ENCODE results near the gene ZDHHC18.
"Not testable (repeated sequence)": the region's sequence is repeated elsewhere in the genome, so short reads cannot be mapped to it uniquely, and the experiment has no call there.

Gene ZDHHC18

DNA sequence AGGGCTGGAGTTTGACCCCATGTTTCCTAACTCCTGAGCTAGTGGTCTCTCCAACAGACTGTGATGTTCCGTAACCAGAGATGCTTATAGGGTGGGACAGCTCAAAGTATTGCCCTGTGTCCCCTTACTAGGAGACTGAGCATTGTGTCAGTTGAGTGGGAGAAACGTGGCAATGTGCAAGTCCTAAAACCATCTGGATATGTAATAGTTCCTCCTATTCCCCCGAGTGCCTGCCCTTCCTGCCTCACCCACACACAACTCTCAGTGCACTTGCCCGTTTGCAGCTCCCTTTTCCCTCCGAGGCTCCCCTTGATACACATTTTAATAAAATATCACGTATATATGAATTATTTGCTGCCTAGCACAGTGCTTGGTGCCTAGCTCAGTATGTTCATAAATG lies 35.3 kb upstream of the ZDHHC18 start:
- DNase-seq (ENCODE audit: low read depth in 2 of 2, low spot score in 1 of 2): no peak

DNA sequence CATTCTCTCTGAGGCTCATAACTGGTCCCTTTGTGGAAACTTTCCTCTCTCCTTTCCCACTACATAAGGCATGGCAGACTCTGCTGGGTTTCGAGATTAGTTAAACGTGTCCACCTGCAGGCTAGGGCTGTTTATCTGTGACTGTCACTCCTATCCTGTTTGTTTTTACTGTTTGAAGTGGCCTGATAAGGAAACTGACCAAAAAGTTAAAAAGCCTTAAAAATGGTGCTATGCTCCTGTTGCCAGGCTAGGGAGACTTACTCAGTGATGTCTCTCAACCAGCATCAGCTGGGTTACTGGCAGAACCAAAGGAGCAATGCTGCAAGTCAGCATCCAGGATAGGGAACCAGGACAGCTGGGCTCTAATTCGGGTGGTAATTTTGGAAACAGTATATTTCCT lies 34.9 kb upstream of the ZDHHC18 start:
- DNase-seq (ENCODE audit: low read depth in 2 of 2, low spot score in 1 of 2): no peak

DNA sequence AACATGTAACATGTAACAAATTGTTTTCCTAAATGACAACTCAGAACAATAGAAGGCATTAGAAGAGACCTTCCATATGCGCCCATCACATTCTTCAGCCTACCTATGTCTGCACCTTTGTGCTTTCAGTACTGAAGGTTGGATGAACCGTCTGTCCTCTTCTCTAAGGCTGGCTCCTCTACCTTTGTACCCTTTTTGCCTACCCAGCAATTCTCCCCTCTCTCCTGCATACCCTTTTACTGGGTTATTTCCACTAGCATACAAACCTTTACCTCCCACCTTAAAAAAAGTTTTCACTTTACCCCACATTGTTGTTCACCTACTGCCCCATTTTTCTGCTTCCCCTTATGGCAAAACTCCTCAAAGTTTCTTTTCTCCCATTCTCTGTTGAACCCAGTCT lies 33.6 kb upstream of the ZDHHC18 start:
- DNase-seq (ENCODE audit: low read depth in 2 of 2, low spot score in 1 of 2): no peak

DNA sequence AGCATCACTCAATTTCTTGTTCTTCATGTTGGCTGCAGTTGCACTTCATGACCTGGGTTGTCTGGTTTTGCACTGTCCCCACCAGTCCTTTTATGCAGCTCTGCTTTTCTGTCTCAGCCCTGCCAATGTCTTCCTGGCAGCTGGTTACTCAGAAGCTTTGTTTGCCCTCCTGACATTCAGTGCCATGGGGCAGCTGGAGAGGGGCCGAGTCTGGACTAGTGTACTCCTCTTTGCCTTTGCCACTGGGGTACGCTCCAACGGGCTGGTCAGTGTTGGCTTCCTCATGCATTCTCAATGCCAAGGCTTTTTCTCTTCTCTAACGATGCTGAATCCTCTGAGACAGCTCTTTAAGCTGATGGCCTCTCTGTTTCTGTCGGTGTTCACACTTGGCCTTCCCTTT lies 32.1 kb upstream of the ZDHHC18 start:
- DNase-seq (ENCODE audit: low read depth in 2 of 2, low spot score in 1 of 2): no peak

DNA sequence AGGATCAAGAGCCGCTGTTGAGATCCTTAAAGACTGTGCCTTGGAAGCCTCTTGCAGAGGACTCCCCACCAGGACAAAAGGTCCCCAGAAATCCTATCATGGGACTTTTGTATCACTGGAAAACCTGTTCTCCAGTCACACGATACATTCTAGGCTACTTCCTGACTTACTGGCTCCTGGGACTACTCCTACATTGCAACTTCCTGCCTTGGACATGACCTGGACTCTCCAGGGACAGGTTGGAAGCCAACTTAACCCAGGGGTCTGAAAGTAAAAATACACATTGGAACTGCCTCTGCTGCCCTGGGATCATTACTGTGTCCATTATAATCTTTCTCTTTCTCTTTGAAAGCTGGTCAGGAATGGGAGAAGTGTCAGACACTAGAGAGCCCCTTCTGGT lies 28.9 kb upstream of the ZDHHC18 start:
- DNase-seq (ENCODE audit: low read depth in 2 of 2, low spot score in 1 of 2): no peak

DNA sequence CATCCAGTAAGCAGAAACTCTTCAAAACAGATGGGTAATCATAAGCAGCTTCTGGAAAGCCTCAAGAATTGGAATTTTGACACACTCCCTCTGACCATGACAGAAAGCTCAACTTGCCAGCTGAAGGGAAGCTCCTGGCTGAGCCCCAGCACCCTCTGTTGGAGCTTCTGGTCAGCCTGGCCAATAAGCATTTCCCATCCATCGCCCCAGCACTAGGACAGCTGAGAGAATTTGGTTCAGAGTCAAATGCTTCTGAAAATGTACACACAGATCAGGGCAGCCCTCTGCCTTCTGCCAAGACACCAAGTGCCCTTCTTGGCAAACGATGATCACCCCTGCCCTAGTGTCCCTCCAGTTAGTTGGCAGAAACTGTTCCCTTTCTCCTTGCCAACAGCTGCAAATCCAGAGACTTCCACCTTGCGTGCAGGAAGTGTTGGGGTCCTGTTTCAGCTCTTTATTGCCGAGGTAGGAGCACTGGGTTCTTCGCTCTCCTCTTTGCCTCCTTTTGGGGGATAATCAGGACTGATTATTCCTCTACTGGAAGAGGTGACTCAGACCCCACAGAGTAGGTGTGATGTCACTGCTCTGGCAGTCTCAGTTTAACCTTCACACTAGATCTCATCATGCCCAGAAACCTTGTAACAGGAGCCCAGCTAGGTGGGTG lies 26.9 kb upstream of the ZDHHC18 start:
- no peak for DNase-seq (ENCODE audit: low read depth in 2 of 2, low spot score in 1 of 2)

DNA sequence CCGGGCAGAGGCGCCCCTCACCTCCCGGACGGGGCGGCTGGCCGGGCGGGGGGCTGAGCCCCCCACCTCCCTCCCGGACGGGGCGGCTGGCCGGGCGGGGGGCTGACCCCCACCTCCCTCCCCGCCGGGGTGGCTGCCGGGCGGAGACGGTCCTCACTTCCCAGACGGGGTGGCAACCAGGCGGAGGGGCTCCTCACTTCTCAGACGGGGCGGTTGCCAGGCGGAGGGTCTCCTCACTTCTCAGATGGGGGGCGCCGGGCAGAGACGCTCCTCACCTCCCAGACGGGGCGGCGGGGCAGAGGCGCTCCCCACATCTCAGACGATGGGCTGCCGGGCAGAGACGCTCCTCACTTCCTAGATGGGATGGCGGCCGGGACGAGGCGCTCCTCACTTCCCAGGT lies 22.6 kb upstream of the ZDHHC18 start:
- DNase-seq (ENCODE audit: low read depth in 2 of 2, low spot score in 1 of 2): not testable (repeated sequence)

DNA sequence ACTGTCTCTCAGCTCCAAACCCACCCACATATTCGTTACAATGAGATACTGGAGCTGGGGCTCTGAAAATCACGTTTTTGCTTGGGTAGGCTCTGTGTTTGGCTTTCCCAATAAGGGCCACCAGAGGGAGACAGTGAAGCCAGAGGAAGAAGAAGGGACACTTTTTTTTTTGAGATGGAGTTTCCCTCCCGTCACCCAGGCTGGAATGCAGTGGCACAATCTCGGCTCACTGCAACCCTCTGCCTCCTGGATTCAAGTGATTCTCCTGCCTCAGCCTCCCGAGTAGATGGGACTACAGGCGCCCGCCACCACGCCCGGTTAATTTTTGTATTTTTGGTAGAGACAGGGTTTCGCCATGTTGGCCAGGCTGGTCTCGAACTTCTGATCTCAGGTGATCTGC lies 16.4 kb upstream of the ZDHHC18 start:
- peak in 1 of 2 donors; percentile 50 for DNase-seq (ENCODE audit: low read depth in 2 of 2, low spot score in 1 of 2)

DNA sequence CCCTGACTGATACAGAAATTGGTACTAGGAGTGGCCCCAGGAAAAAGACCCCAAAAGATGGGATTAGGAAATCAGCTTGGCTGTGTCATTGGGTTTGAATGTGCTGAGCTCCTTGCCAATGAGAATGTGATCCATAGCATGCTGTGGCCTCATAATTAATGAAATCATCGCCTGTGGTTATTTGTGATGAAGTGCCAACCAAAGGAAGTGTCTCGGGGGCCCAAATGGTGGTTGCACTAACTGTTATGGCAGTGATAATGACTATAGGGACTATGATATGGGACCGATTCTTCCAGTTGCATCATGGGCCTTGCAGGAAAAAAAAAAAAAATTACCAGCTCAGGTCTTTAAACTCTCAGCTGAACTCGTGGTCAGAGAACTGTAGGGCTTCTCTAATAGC lies 15.4 kb upstream of the ZDHHC18 start:
- DNase-seq (ENCODE audit: low read depth in 2 of 2, low spot score in 1 of 2): no peak

DNA sequence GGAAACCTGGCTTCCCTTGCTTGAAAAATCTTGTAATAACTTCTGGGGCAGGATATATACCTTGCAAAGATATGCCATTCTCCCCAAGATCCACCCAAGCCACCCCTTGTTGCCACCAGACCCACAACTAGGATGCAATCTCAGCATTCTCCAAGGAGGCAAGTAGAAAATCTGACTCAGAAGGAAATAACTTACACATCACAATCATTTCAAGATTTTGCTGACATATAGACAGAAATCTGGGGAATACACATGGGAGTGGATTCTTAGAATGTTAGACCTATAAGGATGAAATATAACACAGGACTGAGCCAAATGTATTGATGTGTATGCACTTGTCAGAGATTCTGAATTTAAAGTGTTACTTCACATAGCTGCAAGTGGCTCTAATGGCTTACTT lies 14.8 kb upstream of the ZDHHC18 start:
- no peak for DNase-seq (ENCODE audit: low read depth in 2 of 2, low spot score in 1 of 2)

DNA sequence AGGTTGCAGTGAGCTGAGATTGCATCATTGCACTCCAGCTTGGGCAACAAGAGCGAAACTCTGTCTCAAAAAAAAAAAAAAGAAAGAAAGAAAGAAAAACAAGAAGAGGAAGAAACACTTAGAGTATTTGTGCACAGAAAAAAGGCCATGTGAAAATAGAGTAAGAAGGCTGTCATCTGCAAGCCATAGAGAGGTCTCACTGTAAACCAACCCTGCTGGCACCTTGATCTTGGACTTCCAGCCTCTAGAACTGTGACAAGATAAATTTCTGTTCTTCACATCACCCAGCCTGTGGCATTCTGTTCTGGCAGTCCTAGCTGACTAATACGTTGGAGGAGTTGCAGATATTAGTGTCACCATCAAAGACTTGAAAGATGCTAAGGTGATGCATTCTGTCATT lies 12.1 kb upstream of the ZDHHC18 start:
- no peak for DNase-seq (ENCODE audit: low read depth in 2 of 2, low spot score in 1 of 2)

DNA sequence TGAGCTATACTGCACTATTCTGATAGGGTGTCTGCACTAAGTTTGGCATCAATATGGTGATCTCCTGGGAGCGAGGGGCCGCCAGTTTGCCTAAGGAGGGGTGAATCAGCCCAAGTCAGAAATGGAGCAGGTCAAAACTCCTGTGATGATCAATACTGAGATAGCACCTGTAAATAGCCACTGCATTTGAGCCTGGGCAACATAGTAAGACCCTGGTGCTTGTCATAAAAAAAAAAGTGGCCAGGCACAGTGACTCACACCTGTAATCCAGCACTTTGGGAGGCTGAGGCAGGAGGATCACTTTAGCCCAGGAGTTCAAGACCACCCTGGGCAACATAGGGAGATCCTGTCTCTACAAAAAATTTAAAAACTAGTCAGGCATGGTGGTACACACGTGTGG lies 11.6 kb upstream of the ZDHHC18 start:
- no peak for DNase-seq (ENCODE audit: low read depth in 2 of 2, low spot score in 1 of 2)

DNA sequence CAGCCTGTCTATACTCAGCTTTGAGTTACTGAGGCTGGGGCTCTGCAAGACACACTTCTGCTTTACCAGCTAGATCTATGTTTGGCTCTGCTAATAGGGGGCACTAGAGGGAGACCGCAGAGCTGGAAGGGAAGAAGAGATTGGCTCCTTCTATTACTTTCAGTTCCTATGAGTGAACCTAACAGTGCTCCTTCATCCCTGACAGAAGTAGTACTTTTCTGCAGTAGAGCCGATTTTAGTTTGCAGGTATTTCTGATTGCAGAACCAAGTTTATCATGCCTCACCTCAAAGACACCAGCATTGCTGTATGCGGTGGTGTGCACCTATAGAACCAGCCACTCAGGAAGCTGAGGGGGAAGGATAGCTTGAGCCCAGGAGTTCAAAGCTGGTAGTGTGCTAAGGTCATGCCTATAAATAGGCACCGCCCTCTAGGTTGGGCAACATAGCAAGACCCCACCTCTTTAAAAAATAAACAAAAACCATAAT lies 5.7 kb upstream of the ZDHHC18 start:
- no peak for DNase-seq (ENCODE audit: low read depth in 2 of 2, low spot score in 1 of 2)

DNA sequence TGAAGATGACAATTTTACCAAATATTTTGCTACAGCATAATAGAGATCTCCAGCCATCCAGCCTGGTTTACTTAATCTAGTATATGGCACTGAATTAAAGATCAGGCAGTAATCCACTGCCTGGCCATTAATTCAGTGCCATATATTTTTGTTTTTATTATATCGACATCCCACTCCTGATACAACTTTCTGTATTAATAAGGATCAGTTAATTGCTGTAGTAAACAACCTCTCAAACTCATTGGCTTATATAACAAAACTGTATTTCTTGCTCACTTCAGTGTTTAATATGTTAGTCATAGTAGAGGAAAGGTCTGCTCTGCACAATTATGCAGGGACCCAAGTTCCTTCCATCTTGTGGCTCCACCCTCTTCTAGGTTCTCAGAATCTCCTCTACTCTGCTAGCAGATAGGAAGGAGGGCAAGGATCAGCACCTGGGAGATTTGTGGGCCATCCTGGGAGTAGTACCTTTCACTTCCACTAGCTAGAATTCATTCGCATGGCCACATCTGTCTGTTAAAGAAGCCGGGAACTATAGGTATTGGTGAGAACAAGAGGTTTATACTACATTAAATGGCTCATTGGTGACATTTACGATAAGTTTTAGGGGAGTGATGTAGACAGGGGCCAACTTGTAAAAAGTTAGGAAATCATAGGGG lies 3.6 kb upstream of the ZDHHC18 start:
- no peak for DNase-seq (ENCODE audit: low read depth in 2 of 2, low spot score in 1 of 2)

DNA sequence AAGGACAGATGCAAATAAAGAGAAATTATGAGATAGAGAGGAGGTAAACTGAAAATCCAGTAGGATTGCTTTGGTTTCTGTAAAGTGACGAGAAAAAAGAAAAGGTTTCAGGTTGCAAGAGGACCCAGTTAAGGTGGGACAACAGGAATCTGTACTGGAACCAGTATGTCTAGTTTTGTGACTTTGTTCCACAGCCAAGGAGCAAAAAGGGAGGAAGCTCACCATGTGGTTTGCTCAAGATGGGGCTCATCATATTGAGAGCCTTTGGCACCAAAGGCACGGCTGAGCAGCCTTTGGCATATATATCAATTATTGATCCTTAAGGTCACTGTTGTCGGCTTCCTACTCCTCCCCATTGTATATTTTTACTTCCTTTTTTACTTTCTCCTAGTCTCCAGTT lies 1.8 kb upstream of the ZDHHC18 start:
- no peak for DNase-seq (ENCODE audit: low read depth in 2 of 2, low spot score in 1 of 2)

DNA sequence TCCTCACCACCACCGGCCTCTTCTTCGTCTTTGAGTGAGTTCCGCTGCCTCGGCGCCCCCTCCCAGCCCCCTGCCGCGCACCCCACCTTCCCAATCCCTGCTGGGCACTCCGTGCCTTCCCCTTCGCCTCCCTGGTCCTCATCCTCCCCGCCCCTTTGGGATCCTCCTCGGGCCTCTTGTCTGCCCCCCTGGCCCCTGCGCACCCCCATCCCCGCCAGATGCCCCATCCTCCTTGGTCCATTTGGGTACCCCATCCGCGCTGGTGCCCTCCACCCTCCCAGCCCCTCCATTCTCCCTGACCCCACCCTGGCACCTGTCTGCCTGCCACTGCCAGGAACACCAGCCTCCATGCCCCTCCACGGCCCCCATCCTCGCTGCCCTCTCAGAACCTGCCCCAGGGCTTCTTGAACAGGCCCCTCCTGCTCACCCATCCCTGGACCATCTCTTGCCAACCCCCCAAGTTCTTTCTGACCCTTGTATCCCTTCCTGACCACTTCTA lies 667 bp downstream of the ZDHHC18 start:
- no peak for DNase-seq (ENCODE audit: low read depth in 2 of 2, low spot score in 1 of 2)

DNA sequence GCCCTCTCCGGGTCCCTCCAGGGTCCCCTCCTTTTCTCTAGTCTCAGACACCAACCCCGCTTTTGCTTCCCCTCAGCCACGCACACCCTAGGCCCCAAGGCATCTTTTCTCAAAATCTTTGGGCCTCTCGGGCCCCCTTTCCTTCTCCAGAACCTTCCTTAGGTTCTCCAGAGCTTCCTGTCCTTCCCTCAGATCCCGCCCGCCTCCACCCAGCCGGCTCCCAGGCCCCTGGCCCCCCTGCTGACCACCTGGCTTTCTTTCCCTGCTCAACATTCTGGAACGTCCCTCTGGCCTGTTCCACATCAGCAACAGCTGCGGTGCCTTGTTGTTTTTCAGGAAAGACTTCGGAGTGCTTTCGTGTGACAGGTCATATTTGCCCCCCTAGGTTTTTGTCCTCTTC lies 1.2 kb downstream of the ZDHHC18 start:
- DNase-seq (ENCODE audit: low read depth in 2 of 2, low spot score in 1 of 2): no peak

DNA sequence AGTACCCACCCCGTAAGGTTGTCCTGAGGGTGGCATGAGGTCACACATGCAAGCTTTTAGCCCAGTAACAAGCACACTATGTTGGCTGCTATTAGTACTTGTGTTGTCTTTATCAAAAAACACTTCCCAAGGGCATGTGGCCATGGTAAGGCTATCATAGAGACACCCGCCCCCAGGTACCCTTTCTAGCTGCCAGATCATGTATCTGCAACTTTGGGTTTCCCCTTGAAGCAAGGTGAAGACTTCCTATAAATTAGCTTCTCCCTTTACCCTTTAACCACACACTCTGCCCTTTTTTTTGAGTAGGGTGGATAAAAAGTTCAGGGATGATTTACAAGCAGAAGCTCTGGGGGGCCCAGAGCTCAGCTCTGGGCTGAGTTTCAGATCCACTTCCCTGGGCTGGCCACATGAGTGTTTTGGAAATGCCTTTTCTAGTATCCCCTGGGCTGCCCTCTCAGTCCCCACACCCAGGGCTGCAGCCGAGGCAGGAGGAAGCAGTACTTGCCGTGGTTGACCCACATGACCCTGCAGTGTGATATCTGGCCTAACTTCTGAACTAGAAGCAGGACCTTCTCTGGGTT lies 2.0 kb downstream of the ZDHHC18 start:
- DNase-seq (ENCODE audit: low read depth in 2 of 2, low spot score in 1 of 2): no peak

DNA sequence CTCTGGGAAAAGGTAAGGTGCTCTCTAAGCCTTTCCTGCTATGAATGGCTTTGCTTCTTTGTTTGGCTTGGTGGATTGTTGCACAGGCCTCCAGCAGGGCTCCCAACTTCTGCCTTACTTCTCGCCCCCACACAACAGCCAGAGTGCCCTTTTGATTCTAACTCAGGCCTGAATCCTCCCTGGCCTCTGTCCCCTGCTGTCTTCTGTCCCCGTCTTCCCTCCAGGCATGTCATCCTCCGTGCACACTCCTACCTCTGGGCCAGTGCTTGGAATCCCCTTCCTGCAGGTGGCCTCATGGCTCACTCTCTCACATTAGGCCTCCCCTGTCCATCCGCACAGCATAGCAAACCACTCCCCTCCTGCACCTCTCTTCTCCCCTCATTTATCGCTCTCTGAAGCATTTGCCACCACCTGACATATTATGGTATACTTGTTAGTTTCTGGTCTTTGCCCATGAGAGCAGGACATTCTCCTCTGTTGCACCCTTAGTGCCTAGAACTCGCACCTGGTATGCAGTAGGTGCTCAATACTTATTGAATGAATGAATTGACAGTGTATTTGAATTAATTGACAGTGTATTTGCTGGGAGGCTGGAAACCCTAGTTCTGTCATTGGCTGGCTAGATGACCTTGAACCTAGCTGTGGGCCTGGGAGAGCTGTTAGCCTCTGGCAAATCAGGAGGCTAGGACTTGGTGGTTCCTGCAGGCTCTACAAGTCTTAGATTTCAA lies 2.9 kb downstream of the ZDHHC18 start:
- no peak for DNase-seq (ENCODE audit: low read depth in 2 of 2, low spot score in 1 of 2)

DNA sequence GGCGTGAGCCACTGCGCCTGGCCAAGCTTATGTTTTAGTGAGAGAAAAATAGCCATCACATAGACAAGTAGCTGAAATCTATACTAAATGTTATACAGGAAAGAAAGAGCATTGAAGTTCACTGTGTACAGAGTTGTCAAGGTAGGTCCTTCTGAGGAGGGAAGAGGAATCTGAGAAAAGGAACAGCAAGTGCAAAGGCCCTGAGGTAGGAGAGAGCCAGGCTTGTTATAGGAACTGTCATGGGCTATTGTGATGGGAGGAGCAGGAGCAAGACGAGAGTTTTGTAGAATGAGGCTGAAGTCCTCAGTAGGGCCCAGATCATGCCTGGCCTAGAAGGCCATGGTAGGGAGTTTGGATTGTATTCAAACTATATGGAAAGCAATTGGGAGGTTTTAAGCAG lies 4.6 kb downstream of the ZDHHC18 start:
- no peak for DNase-seq (ENCODE audit: low read depth in 2 of 2, low spot score in 1 of 2)

DNA sequence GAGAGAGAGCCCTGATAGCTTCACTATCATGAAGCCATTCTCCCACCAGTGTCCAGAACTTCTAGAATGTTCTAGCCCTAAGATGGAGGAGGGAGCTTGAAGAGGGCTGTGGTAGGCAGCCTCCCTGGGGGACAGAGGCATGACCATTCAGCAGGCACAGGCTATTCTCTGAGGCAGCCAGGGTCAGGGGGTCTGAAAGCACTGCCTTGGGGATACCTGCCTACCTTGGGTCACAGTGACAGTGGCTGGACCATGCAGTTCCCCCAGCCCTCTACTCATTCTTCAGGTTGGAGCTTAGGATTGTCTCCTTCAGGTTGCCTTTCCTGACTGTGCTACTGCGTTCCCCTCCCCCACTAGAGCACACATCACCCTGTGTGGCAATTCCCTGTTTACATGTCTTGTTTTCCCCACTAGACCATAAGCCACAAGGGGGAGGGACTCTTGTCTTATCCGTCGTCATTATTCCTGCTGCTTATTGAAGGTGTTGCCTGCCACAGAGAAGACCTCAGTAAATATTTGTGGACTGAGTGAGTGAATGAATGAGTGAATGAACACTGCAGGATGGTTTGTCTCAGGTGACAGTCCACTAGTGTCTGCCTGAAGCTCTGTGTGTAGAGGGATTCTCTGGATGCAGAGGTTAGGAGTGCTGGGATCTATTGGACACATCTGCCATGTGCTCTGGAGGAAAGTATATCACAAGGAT lies 5.2 kb downstream of the ZDHHC18 start:
- DNase-seq (ENCODE audit: low read depth in 2 of 2, low spot score in 1 of 2): no peak

All from stimulated activated CD8-positive, alpha-beta memory T cell treated with anti-CD3 and anti-CD28 coated beads, Interleukin-4, amount 100 ng/mL, for 4 hours (primary cell).